ENCODE data around the gene ADAMTS17.

- TF ChIP-seq, protein P1, sequence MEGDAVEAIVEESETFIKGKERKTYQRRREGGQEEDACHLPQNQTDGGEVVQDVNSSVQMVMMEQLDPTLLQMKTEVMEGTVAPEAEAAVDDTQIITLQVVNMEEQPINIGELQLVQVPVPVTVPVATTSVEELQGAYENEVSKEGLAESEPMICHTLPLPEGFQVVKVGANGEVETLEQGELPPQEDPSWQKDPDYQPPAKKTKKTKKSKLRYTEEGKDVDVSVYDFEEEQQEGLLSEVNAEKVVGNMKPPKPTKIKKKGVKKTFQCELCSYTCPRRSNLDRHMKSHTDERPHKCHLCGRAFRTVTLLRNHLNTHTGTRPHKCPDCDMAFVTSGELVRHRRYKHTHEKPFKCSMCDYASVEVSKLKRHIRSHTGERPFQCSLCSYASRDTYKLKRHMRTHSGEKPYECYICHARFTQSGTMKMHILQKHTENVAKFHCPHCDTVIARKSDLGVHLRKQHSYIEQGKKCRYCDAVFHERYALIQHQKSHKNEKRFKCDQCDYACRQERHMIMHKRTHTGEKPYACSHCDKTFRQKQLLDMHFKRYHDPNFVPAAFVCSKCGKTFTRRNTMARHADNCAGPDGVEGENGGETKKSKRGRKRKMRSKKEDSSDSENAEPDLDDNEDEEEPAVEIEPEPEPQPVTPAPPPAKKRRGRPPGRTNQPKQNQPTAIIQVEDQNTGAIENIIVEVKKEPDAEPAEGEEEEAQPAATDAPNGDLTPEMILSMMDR (IDR thresholded peaks at IDR 0.05 in 4 of 5, conservative IDR thresholded peaks at IDR 0.05 in 1 of 5) = no peak
- TF ChIP-seq POLR2A (IDR thresholded peaks at IDR 0.05) = no peak
Measured at GRCh38 chr15:99932676-99933402, 408.9 kb downstream of the ADAMTS17 start.
